ENCODE measurements around the gene DNAJA4.
"Not testable (repeated sequence)": the region's sequence is repeated elsewhere in the genome, so short reads cannot be mapped to it uniquely, and the experiment has no call there.

DNAJA4 gene

DNA sequence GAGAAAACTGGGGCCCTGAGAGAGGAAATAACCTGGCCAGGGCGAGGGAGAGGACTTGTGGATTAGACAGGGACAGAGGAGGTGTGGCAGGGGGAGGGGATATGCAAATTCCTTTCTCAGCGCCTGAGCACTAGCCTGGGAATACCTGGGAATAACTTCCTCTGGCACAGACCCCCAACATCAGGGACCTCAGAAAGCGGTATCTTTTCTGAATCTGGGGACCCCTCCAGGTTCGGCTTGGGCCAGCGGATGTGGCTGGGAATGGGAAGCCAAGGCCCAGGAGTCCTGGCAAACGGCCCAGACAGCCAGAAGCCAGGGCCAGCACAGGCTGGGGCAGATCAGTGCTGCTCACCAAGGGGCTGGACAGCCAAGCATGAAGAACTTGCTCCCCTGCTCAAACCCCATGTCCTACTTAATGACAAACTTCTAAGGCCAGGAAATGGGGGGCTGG lies 20.8 kb upstream of the DNAJA4 start:
- H3K27me3 ChIP-seq (ENCODE audit: insufficient read depth, low read length, poor library complexity, severe bottlenecking), result no peaks in the 10 kb centered on the region
- H4K20me1 ChIP-seq (ENCODE audit: insufficient read depth, low read length, poor library complexity, severe bottlenecking), result no peaks in the 10 kb centered on the region
- no peak overlapping the region for H2AFZ ChIP-seq (ENCODE audit: low read length)
- TF ChIP-seq EZH2phosphoT487 (IDR thresholded peaks at IDR 0.05; ENCODE audit: borderline replicate concordance), result no peak
- TF ChIP-seq, protein P1, sequence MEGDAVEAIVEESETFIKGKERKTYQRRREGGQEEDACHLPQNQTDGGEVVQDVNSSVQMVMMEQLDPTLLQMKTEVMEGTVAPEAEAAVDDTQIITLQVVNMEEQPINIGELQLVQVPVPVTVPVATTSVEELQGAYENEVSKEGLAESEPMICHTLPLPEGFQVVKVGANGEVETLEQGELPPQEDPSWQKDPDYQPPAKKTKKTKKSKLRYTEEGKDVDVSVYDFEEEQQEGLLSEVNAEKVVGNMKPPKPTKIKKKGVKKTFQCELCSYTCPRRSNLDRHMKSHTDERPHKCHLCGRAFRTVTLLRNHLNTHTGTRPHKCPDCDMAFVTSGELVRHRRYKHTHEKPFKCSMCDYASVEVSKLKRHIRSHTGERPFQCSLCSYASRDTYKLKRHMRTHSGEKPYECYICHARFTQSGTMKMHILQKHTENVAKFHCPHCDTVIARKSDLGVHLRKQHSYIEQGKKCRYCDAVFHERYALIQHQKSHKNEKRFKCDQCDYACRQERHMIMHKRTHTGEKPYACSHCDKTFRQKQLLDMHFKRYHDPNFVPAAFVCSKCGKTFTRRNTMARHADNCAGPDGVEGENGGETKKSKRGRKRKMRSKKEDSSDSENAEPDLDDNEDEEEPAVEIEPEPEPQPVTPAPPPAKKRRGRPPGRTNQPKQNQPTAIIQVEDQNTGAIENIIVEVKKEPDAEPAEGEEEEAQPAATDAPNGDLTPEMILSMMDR (conservative IDR thresholded peaks at IDR 0.05; ENCODE audit: low read length), result no peak
- no peaks in the 10 kb centered on the region for H3K9me3 ChIP-seq (ENCODE audit: insufficient read depth, low read depth, low read length)
- no peak overlapping the region for H3K4me3 ChIP-seq (ENCODE audit: low read length, poor library complexity, severe bottlenecking)
- no peaks in the 10 kb centered on the region for H3K36me3 ChIP-seq (ENCODE audit: insufficient read depth, low read length)
- H3K79me2 ChIP-seq (ENCODE audit: insufficient read depth, low read length), result no peaks in the 10 kb centered on the region
- H3K9me2 ChIP-seq (replicated peaks; ENCODE audit: low read depth, low read length), result no peaks in the 10 kb centered on the region
- no peak overlapping the region for H3K9ac ChIP-seq (ENCODE audit: low read depth, low read length, poor library complexity, severe bottlenecking)
- H3K4me2 ChIP-seq (ENCODE audit: low read depth, low read length, poor library complexity, severe bottlenecking), result no peak overlapping the region
- no peaks in the 10 kb centered on the region for H3K4me1 ChIP-seq (ENCODE audit: insufficient read depth, low read length, poor library complexity, severe bottlenecking)
- no peaks in the 10 kb centered on the region for H3F3A ChIP-seq (ENCODE audit: low read depth)

DNA sequence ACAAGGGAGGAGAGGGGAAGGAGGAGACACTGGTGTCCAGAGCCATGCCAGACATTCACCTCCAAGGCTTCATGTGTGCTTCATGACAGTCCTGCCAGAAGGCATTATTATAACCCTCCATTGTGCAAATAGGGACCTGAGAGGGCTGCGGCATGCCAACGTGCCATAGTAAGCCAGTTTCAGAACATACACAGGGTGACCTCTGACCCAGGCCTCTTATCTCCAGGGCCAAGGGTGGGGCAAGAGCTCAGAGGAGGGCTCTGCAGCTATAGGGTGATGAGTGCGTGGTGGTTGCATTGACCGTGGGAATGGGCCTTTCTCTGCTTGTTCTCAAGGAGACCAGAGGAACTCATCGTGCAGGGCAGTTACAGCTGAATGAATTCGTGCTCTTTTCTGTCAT lies 20.3 kb upstream of the DNAJA4 start:
- H2AFZ ChIP-seq (ENCODE audit: low read length), result no peak overlapping the region
- H3K9me2 ChIP-seq (replicated peaks; ENCODE audit: low read depth, low read length), result no peaks in the 10 kb centered on the region
- H3K9ac ChIP-seq (ENCODE audit: low read depth, low read length, poor library complexity, severe bottlenecking), result no peak overlapping the region
- H3K9me3 ChIP-seq (ENCODE audit: insufficient read depth, low read depth, low read length), result no peaks in the 10 kb centered on the region
- no peaks in the 10 kb centered on the region for H3K4me1 ChIP-seq (ENCODE audit: insufficient read depth, low read length, poor library complexity, severe bottlenecking)
- H3K36me3 ChIP-seq (ENCODE audit: insufficient read depth, low read length), result no peaks in the 10 kb centered on the region
- no peak overlapping the region for H3K4me2 ChIP-seq (ENCODE audit: low read depth, low read length, poor library complexity, severe bottlenecking)
- TF ChIP-seq EZH2phosphoT487 (IDR thresholded peaks at IDR 0.05; ENCODE audit: borderline replicate concordance), result no peak
- TF ChIP-seq, protein P1 (conservative IDR thresholded peaks at IDR 0.05; ENCODE audit: low read length), result no peak
- no peaks in the 10 kb centered on the region for H3K27me3 ChIP-seq (ENCODE audit: insufficient read depth, low read length, poor library complexity, severe bottlenecking)
- H3F3A ChIP-seq (ENCODE audit: low read depth), result no peaks in the 10 kb centered on the region
- no peaks in the 10 kb centered on the region for H3K79me2 ChIP-seq (ENCODE audit: insufficient read depth, low read length)
- H4K20me1 ChIP-seq (ENCODE audit: insufficient read depth, low read length, poor library complexity, severe bottlenecking), result no peaks in the 10 kb centered on the region
- no peak overlapping the region for H3K4me3 ChIP-seq (ENCODE audit: low read length, poor library complexity, severe bottlenecking)

DNA sequence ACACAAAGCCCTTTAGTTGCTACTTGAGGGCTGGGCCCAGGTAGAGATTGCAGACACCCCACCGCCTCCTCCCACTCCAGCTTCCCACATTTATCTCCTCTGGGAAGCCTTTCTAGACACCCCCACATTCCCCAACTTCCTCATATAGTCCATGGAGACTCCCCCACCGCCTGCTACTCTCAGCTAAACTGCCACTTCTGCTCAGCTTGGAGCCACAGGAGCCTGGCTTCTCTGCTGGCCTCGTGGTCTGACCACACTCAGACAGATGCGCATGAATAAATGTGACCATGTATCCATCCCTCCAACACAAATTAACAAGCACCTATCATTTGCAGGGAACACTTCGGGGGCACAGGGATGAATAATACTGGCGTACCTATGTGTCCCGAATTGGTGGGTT lies 19.5 kb upstream of the DNAJA4 start:
- no peaks in the 10 kb centered on the region for H3K79me2 ChIP-seq (ENCODE audit: insufficient read depth, low read length)
- H4K20me1 ChIP-seq (ENCODE audit: insufficient read depth, low read length, poor library complexity, severe bottlenecking), result no peaks in the 10 kb centered on the region
- H3K4me1 ChIP-seq (ENCODE audit: insufficient read depth, low read length, poor library complexity, severe bottlenecking), result no peaks in the 10 kb centered on the region
- H3F3A ChIP-seq (ENCODE audit: low read depth), result no peaks in the 10 kb centered on the region
- TF ChIP-seq, protein P1 (conservative IDR thresholded peaks at IDR 0.05; ENCODE audit: low read length), result no peak
- no peak for TF ChIP-seq EZH2phosphoT487 (IDR thresholded peaks at IDR 0.05; ENCODE audit: borderline replicate concordance)
- H3K9me2 ChIP-seq (replicated peaks; ENCODE audit: low read depth, low read length), result no peaks in the 10 kb centered on the region
- no peaks in the 10 kb centered on the region for H3K9me3 ChIP-seq (ENCODE audit: insufficient read depth, low read depth, low read length)
- no peak overlapping the region for H2AFZ ChIP-seq (ENCODE audit: low read length)
- no peak overlapping the region for H3K9ac ChIP-seq (ENCODE audit: low read depth, low read length, poor library complexity, severe bottlenecking)
- H3K27me3 ChIP-seq (ENCODE audit: insufficient read depth, low read length, poor library complexity, severe bottlenecking), result no peaks in the 10 kb centered on the region
- no peak overlapping the region for H3K4me3 ChIP-seq (ENCODE audit: low read length, poor library complexity, severe bottlenecking)
- H3K36me3 ChIP-seq (ENCODE audit: insufficient read depth, low read length), result no peaks in the 10 kb centered on the region
- no peak overlapping the region for H3K4me2 ChIP-seq (ENCODE audit: low read depth, low read length, poor library complexity, severe bottlenecking)

DNA sequence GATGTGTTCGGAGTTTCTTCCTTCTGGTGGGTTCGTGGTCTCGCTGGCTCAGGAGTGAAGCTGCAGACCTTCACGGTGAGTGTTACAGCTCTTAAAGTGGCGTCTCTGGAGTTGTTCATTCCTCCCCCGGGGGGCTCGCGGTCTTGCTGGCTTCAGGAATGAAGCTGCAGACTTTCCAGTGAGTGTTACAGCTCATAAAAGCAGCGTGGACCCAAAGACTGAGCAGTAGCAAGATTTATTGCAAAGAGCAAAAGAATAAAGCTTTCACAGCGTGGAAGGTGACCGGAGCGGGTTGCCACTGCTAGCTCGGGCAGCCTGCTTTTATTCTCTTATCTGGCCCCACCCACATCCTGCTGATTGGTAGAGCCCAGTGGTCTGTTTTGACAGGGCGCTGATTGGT lies 19.0 kb upstream of the DNAJA4 start:
- H3F3A ChIP-seq (ENCODE audit: low read depth); H4K20me1 ChIP-seq (ENCODE audit: insufficient read depth, low read length, poor library complexity, severe bottlenecking); H2AFZ ChIP-seq (ENCODE audit: low read length); H3K9ac ChIP-seq (ENCODE audit: low read depth, low read length, poor library complexity, severe bottlenecking); H3K27me3 ChIP-seq (ENCODE audit: insufficient read depth, low read length, poor library complexity, severe bottlenecking); H3K9me3 ChIP-seq (ENCODE audit: insufficient read depth, low read depth, low read length); H3K4me3 ChIP-seq (ENCODE audit: low read length, poor library complexity, severe bottlenecking); H3K4me1 ChIP-seq (ENCODE audit: insufficient read depth, low read length, poor library complexity, severe bottlenecking); H3K4me2 ChIP-seq (ENCODE audit: low read depth, low read length, poor library complexity, severe bottlenecking); H3K9me2 ChIP-seq (replicated peaks; ENCODE audit: low read depth, low read length); H3K79me2 ChIP-seq (ENCODE audit: insufficient read depth, low read length); H3K36me3 ChIP-seq (ENCODE audit: insufficient read depth, low read length): not testable (repeated sequence)

DNA sequence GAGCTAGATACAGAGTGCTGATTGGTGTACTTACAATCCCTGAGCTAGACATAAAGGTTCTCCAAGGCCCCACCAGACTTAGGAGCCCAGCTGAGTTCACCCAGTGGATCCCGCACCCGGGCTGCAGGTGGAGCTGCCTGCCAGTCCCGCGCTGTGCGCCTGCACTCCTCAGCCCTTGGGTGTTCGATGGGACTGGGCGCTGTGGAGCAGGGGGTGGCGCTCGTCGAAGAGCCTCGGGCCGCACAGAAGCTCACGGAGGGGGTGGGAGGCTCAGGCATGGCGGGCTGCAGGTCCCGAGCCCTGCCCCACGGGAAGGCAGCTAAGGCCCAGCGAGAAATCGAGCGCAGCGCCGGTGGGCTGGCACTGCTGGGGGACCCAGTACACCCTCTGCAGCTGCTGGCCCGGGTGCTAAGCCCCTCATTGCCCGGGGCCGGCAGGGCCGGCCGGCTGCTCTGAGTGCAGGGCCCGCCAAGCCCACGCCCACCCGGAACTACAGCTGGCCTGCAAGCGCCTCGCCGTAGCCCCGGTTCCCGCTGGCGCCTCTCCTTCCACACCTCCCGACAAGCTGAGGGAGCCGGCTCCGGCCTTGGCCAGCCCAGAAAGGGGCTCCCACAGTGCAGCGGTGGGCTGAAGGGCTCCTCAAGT lies 18.3 kb upstream of the DNAJA4 start:
- not testable (repeated sequence) for H4K20me1 ChIP-seq (ENCODE audit: insufficient read depth, low read length, poor library complexity, severe bottlenecking); H2AFZ ChIP-seq (ENCODE audit: low read length); H3K27me3 ChIP-seq (ENCODE audit: insufficient read depth, low read length, poor library complexity, severe bottlenecking); H3K79me2 ChIP-seq (ENCODE audit: insufficient read depth, low read length); H3K36me3 ChIP-seq (ENCODE audit: insufficient read depth, low read length); H3K4me1 ChIP-seq (ENCODE audit: insufficient read depth, low read length, poor library complexity, severe bottlenecking); H3F3A ChIP-seq (ENCODE audit: low read depth); H3K9me2 ChIP-seq (replicated peaks; ENCODE audit: low read depth, low read length); H3K9me3 ChIP-seq (ENCODE audit: insufficient read depth, low read depth, low read length); H3K9ac ChIP-seq (ENCODE audit: low read depth, low read length, poor library complexity, severe bottlenecking); H3K4me3 ChIP-seq (ENCODE audit: low read length, poor library complexity, severe bottlenecking); H3K4me2 ChIP-seq (ENCODE audit: low read depth, low read length, poor library complexity, severe bottlenecking)

Measured in Loucy (cell line).